Tibial nerve (tissue), 4 donors: ENCODE results near the gene CCDC15. TPM values are rescaled to one million over a fixed set of nuclear protein-coding genes. Genes with fewer than 3 reads are reported as not detected.
A peak's percentile ranks its signal among the peaks of the same experiment; 100 is the strongest.

Experiments used
- DNase-seq, 2 donors: peaks; one replicate each; pipeline ENCODE4 v3.0.0-alpha.2; 2019; ENCODE audit warnings: low spot score in 2 of 2
- H3K27ac ChIP-seq, 4 donors: fragments of 200-600 bp; sonication (generic) in 3 of 4; one replicate each; pipeline ENCODE4 v1.5.1; 2017 to 2019; ENCODE audit warnings: mild to moderate bottlenecking in 1 of 4
- H3K27me3 ChIP-seq, 2 donors: fragments of 200-600 bp; sonication (generic) in 1 of 2; one replicate each; pipeline versions ENCODE4 v1.5.1 to v1.6.0; 2017 to 2019
- H3K36me3 ChIP-seq, 3 donors: fragments of 200-600 bp; sonication (generic); one replicate each; pipeline ENCODE4 v1.5.1; 2018 to 2019
- H3K4me1 ChIP-seq, 4 donors: fragments of 200-600 bp; sonication (generic) in 3 of 4; one replicate each; pipeline ENCODE4 v1.5.1; 2017 to 2019
- H3K4me3 ChIP-seq, 4 donors: fragments of 200-600 bp; sonication (generic) in 3 of 4; one replicate each; pipeline ENCODE4 v1.5.1; 2017 to 2019; ENCODE audit warnings: mild to moderate bottlenecking in 1 of 4, moderate library complexity in 1 of 4
- H3K9me3 ChIP-seq, 4 donors: fragments of 200-600 bp; sonication (generic) in 3 of 4; one replicate each; pipeline ENCODE4 v1.5.1; 2017 to 2019
- EP300 ChIP-seq, 2 donors: sonication (generic); formaldehyde crosslinking; IDR thresholded peaks; one replicate each; pipeline ENCODE4 v1.6.1; 2017; ENCODE audit warnings: antibody characterized with exemption in 2 of 2, mild to moderate bottlenecking in 1 of 2
- POLR2A ChIP-seq, 2 donors: fragments of 450-650 bp; IDR thresholded peaks; one replicate each; pipeline ENCODE4 v1.6.1; 2017; ENCODE audit warnings: antibody characterized with exemption in 2 of 2, mild to moderate bottlenecking in 2 of 2, moderate library complexity in 2 of 2
- WGBS, 2 donors: methylation state at CpG; one replicate each; pipeline ENCODE4 v1.1.5; 2018; 5-methylcytosine and 5-hydroxymethylcytosine counted together
- total RNA-seq, 4 donors: library from RNA; depleted of rRNA; stranded (reverse); fragments of >200 nt; gene quantifications; one replicate each; pipeline ENCODE4 v1.1.0, GENCODE V29; 2016
- TF ChIP-seq, protein P1 (sequence below), 5 experiments: fragments of 200-600 bp in 3 of 5; fragments of 450-650 bp in 2 of 5; sonication (generic) in 3 of 5; IDR thresholded peaks; one replicate each; pipeline ENCODE4 v1.5.1; 2016 to 2019; ENCODE audit warnings: antibody characterized with exemption in 5 of 5, mild to moderate bottlenecking in 3 of 5, moderate library complexity in 2 of 5

CCDC15 gene
- total RNA-seq, 4 donors from 2014 or later: 0.98 to 4.2 (median 2.6) TPM

DNA sequence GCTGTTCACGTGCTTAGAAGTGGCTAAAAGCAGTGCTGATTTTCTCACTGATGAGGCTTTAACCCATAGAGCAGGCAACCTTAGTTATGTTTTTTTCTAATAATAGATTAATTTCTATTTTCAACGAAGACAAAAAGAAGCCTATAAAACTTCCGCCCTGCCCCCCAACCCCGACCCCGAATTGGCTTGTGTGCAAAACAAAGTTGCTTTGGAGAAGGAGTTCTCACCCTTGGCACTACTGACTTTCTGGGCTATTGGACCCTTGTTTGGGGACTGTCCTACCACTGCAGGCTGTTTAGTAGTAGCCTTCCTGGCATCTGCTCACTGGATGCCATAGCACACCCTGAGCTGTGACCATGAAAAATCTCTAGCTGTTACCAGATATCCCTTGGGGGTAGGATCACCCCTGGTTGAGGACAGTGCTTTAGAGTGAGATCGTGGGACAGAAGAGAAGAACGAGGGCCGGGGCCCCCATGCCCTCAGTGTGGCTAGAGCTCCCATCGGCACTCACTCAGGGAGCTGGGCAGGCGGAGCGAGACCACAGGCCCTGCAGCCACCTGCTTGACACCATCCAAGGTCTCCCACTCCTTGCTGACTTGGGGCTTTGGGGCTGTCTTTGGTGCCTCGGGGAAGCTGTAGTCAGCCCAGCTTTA lies 126.0 kb downstream of the CCDC15 start:
- no peak overlapping the region for H3K27ac ChIP-seq
- no peak overlapping the region for H3K4me3 ChIP-seq
- H3K27me3 ChIP-seq: no peaks in the 10 kb centered on the region
- H3K4me1 ChIP-seq: peaks cover 0 to 7% (median 0%) of the 10 kb centered on the region in 4 donors
- no peaks in the 10 kb centered on the region for H3K36me3 ChIP-seq
- no peaks in the 10 kb centered on the region for H3K9me3 ChIP-seq
- WGBS, 2 donors: 72% methylated on average over 12 of the region's 12 CpGs
- no peak for DNase-seq
- TF ChIP-seq, protein P1, sequence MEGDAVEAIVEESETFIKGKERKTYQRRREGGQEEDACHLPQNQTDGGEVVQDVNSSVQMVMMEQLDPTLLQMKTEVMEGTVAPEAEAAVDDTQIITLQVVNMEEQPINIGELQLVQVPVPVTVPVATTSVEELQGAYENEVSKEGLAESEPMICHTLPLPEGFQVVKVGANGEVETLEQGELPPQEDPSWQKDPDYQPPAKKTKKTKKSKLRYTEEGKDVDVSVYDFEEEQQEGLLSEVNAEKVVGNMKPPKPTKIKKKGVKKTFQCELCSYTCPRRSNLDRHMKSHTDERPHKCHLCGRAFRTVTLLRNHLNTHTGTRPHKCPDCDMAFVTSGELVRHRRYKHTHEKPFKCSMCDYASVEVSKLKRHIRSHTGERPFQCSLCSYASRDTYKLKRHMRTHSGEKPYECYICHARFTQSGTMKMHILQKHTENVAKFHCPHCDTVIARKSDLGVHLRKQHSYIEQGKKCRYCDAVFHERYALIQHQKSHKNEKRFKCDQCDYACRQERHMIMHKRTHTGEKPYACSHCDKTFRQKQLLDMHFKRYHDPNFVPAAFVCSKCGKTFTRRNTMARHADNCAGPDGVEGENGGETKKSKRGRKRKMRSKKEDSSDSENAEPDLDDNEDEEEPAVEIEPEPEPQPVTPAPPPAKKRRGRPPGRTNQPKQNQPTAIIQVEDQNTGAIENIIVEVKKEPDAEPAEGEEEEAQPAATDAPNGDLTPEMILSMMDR (IDR thresholded peaks at IDR 0.05): no peak
- TF ChIP-seq EP300 (IDR thresholded peaks at IDR 0.05) (no peak), POLR2A (IDR thresholded peaks at IDR 0.05) (no peak)

DNA sequence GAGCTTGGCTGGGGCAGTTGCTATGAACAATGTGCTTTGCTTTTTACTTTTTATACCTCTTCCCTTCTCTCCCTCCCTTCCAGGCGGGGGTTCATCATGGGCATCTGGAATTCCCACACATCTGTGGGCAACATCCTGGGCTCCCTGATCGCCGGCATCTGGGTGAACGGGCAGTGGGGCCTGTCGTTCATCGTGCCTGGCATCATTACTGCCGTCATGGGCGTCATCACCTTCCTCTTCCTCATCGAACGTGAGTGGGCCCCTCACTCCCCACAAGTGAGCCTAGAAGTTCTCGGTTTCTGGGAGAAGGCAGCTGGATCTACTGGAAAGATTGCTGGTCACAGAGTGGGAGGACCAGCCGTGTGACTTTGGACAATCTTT lies 126.5 kb downstream of the CCDC15 start:
- H3K27ac ChIP-seq: no peak overlapping the region
- no peaks in the 10 kb centered on the region for H3K36me3 ChIP-seq
- H3K9me3 ChIP-seq: no peaks in the 10 kb centered on the region
- 89% methylated on average over 12 of the region's 12 CpGs for WGBS, 2 donors
- no peak overlapping the region for H3K4me3 ChIP-seq
- TF ChIP-seq, protein P1 (IDR thresholded peaks at IDR 0.05): no peak
- no peak for TF ChIP-seq EP300 (IDR thresholded peaks at IDR 0.05)
- TF ChIP-seq POLR2A (IDR thresholded peaks at IDR 0.05): no peak
- DNase-seq: no peak
- H3K4me1 ChIP-seq: peaks cover 0 to 7% (median 0%) of the 10 kb centered on the region in 4 donors
- no peaks in the 10 kb centered on the region for H3K27me3 ChIP-seq

DNA sequence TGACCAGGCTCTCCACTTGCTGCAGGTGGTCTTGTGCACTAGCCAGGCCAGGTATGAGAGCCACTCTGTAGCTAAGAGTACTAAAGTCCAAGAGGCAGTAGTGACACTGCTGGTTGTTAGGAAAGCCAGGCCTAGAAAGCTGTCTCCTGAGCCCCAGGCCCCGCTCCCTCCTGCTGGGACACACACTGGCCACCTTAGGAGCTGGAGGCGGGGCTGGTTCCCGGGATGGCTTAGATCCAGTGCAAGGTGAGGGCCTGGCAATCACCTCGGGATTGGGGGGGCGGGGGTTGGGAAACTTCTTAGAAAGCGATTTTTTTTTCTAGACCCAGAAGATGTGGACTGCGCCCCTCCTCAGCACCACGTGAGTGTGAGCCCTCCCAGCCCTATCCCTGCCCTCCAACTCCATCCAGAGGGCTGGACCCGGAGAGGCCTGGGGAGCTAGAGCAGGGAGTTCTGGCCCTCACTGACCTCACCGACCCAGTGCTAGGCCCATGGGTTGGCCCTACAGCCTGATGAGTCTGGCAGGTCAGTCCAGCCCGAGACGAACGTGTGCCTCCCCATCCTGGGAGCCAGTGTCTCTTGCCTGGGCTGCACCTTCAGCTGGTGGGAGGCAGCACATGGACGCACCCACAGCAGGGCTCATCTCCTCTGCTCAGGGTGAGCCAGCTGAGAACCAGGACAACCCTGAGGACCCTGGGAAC lies 127.2 kb downstream of the CCDC15 start:
- Histone ChIP-seq H3K27ac (no peak overlapping the region), H3K27me3 (no peaks in the 10 kb centered on the region), H3K36me3 (no peaks in the 10 kb centered on the region), H3K9me3 (no peaks in the 10 kb centered on the region), H3K4me1 (peaks cover 0 to 7% (median 0%) of the 10 kb centered on the region in 4 donors), H3K4me3 (no peak overlapping the region)
- 69 to 71% methylated on average over 9 to 14 of the region's 14 CpGs for WGBS, 2 donors
- TF ChIP-seq EP300 (IDR thresholded peaks at IDR 0.05) (no peak), POLR2A (IDR thresholded peaks at IDR 0.05) (no peak)
- TF ChIP-seq, protein P1 (IDR thresholded peaks at IDR 0.05): no peak
- DNase-seq: no peak

DNA sequence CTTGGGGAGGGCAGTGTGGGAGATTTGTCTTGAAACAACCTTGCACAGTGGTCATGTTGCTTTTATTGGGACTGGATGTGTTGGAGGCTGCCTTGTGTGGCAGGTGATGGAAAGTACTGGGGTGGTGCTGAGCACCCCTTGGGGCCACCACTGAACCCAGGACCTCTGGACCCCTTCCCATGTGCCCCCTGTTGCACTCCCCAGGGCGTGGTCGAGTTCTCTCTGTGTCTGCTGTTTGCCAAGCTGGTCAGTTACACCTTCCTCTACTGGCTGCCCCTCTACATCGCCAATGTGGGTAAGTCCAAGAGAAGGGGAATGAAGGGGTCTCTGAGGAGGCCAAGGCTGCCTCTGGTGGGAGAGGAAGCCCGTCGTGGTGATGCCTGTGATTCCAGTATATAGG lies 128.0 kb downstream of the CCDC15 start:
- Histone ChIP-seq H3K27me3 (no peaks in the 10 kb centered on the region), H3K4me3 (no peak overlapping the region), H3K36me3 (no peaks in the 10 kb centered on the region), H3K27ac (no peak overlapping the region), H3K4me1 (peaks cover 0 to 7% (median 0%) of the 10 kb centered on the region in 4 donors), H3K9me3 (no peaks in the 10 kb centered on the region)
- WGBS, 2 donors: 84 to 87% methylated on average over 5 of the region's 5 CpGs
- no peak for DNase-seq
- no peak for TF ChIP-seq POLR2A (IDR thresholded peaks at IDR 0.05)
- TF ChIP-seq, protein P1 (IDR thresholded peaks at IDR 0.05): no peak

DNA sequence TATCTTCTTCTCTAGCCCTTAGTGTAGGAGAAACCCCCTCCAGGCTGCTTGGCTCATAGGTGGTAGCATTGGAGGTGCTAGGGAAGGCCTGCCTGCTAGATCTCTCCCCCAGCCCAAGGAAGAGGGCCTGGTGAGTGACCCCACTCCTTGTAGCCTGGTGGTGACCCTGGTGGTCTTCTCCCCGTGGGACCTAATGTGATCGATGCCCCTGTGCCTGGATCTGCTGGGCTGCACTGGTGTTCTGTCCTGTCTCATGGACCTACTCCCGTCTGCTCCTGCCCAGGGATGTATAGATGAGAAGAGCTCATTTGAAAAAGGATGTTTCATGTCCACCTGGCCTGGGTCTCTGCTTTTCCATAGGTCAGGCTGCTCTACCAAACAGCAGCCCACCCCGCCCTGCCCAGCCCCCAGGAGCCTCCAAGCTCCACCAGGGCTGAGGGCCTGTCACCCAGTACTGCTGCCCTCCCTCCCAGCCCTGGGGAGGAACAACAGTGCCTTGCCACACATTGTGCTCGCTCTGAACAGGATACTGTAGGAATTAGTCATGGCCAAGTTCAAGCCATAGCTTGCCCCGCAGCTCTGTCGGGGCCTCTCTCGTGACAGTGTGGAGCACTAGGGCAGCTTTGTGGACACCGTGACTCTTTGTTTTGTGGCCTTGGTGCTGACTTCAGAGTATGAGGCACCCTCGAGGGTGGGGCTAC lies 128.8 kb downstream of the CCDC15 start:
- no peak overlapping the region for H3K4me3 ChIP-seq
- DNase-seq: no peak
- H3K27me3 ChIP-seq: no peaks in the 10 kb centered on the region
- peak overlapping the region in 1 of 4 donors; percentile 14 for H3K27ac ChIP-seq
- WGBS, 2 donors: 42 to 62% methylated on average over 7 to 10 of the region's 10 CpGs
- H3K9me3 ChIP-seq: no peaks in the 10 kb centered on the region
- TF ChIP-seq, protein P1 (IDR thresholded peaks at IDR 0.05): no peak
- TF ChIP-seq POLR2A (IDR thresholded peaks at IDR 0.05) (no peak), EP300 (IDR thresholded peaks at IDR 0.05) (no peak)
- H3K36me3 ChIP-seq: no peaks in the 10 kb centered on the region
- H3K4me1 ChIP-seq: peaks cover 0 to 7% (median 0%) of the 10 kb centered on the region in 4 donors
